Jurkat, Clone E6-1 (cell line): Measurements from ENCODE around the gene RAMP1.
"Not testable (repeated sequence)": the region's sequence is repeated elsewhere in the genome, so short reads cannot be mapped to it uniquely, and the experiment has no call there.

Experiments
- DNase-seq: peaks from one replicate; pipeline ENCODE4 v3.0.0-alpha.2; 2011; ENCODE audit warnings: low read depth, low spot score
- H3K4me3 ChIP-seq: 2 replicates; pipeline ENCODE4 v1.5.1; 2011; ENCODE audit warnings: mild to moderate bottlenecking, low read length, control low read depth, moderate library complexity

RAMP1 gene

GRCh38 chr2:237932731-237933131, 73.3 kb downstream of the RAMP1 start:
- H3K4me3 ChIP-seq = no peak overlapping the region
- no peak for DNase-seq

- H3K4me3 ChIP-seq = no peak overlapping the region
- no peak for DNase-seq
Observed at GRCh38 chr2:237934186-237934585, 74.8 kb downstream of the RAMP1 start.

- H3K4me3 ChIP-seq = no peak overlapping the region
- DNase-seq = no peak
Observed at GRCh38 chr2:237935740-237936452, 76.5 kb downstream of the RAMP1 start.

DNA sequence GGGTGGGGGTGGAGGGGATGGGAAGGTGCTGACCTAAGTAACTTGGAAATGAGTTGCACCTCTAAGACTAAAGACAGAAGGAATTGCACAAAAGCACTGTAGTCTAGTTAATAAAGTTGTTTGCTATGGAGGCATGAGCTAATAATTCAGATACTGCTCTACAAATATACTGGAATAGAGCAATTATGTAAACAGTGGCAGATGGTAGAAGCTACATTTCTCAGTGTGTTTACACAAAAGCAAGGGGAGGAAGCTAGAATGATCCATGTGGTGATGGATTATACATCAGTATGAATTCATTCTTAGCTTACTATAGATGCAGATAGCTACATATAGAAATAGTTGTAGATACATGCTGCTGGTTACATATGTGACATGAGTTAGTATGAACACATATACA, 79.8 kb downstream of the RAMP1 start:
- no peak for DNase-seq
- no peak overlapping the region for H3K4me3 ChIP-seq

GRCh38 chr2:237940828-237941227, 81.4 kb downstream of the RAMP1 start:
- no peak for DNase-seq
- H3K4me3 ChIP-seq = no peak overlapping the region

DNA sequence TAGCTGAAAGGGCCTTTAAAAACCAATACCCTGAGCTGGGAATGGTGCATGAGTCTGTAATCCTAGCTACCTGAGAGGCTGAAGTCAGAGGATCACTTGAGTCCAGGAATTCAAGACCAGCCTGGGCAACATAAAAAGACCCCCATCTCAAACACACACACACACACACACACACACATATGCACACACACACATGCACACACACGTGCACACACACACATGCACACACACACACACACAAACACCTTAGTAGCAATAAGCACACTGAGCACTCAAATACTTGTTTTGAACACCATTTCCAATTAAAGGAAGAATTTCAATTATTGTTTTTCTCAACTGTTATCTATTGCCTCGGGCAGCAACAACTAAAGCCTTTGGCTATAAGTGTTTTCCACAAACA, 81.8 kb downstream of the RAMP1 start:
- H3K4me3 ChIP-seq = no peak overlapping the region
- no peak for DNase-seq

GRCh38 chr2:237942513-237942899, 83.1 kb downstream of the RAMP1 start:
- no peak for DNase-seq
- H3K4me3 ChIP-seq = 0 out of 2 replicates have a peak overlapping the region, but pooled peaks have one; percentile 15

DNA sequence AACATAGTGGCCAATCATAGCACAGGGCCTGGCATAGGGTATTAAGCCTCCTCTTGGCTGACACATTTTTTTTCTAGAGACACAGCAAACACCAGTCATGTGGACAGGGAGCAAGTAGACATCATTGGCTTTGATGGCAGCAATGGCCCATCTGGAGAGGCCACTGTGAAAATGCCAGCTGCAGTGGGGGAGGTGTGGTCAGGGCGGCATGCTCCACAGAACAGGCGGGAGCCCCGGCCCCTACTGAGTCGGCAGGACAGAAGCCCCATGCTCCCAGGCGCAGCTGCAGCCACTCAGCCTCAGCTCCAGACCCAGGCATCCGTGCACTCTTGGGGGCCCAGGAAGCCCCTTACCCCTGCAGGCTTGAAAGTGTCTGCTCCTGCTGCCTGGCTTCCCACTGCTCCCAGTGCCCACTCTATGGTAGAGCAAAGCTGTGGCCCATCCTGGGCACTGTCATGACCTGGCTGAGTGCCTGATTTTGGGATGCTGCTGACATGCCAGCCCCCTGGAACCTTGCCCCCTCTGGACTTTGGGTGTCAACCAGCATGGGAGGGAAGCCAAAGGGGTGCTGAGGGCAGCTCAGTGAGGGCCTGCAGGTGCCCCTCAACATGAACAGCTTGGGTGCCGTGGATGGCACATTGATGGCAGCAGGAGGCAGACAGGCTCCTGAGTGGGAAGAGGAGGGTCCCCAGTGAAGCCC, 84.1 kb downstream of the RAMP1 start:
- no peak for DNase-seq
- H3K4me3 ChIP-seq = no peak overlapping the region

GRCh38 chr2:237944302-237944701, 84.9 kb downstream of the RAMP1 start:
- H3K4me3 ChIP-seq = no peak overlapping the region
- no peak for DNase-seq

GRCh38 chr2:237946423-237946822, 87.0 kb downstream of the RAMP1 start:
- no peak for DNase-seq
- H3K4me3 ChIP-seq = no peak overlapping the region

DNA sequence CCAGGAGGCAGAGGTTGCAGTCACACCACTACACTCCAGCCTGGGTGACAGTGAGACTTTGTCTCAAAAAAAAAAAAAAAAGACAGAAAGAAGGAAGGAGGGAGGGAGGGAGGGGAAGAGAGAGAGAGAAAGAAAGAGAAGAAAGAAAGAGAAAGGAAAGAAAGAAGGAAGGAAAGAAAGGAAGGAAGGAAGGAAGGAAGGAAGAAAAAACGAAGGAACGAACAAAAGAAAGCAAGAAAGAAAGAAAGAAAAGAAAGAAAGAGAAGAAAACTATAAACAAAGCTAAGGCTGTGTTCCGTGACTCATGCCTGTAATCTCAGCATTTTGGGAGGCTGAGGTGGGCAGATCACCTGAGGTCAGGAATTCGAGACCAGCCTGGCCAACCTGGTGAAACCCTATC, 91.9 kb downstream of the RAMP1 start:
- H3K4me3 ChIP-seq = not testable (repeated sequence)

GRCh38 chr2:237951878-237952277, 92.5 kb downstream of the RAMP1 start:
- H3K4me3 ChIP-seq = no peak overlapping the region
- no peak for DNase-seq

More for the DNA sequence above, 91.9 kb downstream of the RAMP1 start:
- DNase-seq = not testable (repeated sequence)

DNA sequence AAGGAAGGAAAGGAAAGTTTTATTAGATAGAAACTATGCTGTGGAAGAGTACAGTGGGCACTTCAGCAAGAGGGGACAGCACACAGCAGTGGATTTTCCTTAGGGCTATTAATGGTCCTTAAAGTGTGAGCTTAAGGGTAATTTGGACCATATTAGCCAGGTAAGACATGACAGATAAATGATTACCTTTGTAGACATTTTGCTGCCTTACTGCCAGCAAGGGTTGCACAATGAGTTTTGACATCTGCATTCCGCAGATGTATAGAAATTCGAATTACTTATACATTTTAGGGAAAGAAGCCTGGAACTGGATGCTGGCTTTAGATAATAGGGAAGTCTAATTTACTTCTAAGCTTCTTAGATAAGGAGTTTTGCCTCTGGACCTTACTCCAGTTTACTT, 93.4 kb downstream of the RAMP1 start:
- no peak for DNase-seq
- no peak overlapping the region for H3K4me3 ChIP-seq

DNA sequence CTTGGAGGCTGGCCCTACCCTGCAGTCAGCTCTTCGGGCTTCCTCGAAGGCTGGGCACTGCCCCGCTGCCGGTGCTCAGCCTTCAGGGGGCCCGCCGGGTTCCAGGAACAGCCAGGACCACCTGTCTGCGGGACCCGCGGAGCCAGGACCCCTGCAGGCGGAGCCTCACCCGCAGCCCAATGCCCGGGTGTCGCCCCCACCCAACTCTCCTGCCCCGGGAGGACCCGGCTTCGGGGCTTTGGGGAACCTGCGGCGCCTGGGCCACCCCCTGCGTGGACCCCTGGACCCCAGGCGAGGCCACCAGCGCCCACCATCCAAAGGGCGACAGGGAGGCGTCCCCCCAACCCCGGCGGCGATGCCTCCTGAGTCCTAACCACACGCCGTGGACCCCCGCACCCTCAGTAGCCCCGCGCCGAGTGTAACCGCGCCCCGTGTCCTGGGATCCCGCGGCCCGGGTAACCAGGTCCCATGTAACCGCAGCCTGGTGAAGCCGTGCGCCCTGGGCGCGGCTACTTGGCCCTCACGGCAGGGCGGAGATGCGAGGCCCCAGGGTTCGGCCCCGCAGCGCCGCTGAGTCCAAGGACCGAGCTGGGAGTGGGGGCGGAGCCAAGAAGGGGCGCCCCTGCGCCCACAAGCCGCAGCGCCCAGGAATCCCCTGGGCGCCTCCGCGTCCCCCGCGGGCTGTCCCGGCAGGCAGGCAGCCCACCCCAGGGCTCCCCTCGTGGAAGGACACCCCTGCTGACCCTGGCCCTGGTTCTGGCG, 96.4 kb downstream of the RAMP1 start:
- no peak for DNase-seq
- no peak overlapping the region for H3K4me3 ChIP-seq

- no peak overlapping the region for H3K4me3 ChIP-seq
- DNase-seq = no peak
Observed at GRCh38 chr2:237956402-237956736, 96.9 kb downstream of the RAMP1 start.

DNA sequence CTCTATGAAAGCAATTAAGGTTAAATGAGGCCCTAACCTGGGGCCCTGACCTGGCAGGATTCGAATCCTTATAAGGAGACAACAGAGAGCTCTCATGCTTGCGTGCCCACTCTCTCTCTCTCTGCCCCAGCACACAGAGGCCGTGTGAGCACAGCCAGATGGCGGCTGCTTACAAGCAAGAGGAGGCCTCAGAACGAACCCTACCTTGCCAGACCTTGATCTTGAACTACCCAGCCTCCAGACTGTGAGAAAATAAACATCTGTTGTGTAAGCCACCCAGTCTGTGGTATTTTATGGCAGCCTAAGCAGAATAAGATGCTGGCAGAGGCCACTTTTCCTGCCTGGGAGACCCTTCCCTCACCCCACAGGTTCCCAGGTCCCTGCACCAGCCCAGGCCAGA, 102.2 kb downstream of the RAMP1 start:
- no peak overlapping the region for H3K4me3 ChIP-seq

More for the DNA sequence above, 102.2 kb downstream of the RAMP1 start:
- no peak for DNase-seq
